ENCODE results near the gene TMEM151B.
"Not testable (repeated sequence)": the region's sequence is repeated elsewhere in the genome, so short reads cannot be mapped to it uniquely, and the experiment has no call there.

TMEM151B gene

DNA sequence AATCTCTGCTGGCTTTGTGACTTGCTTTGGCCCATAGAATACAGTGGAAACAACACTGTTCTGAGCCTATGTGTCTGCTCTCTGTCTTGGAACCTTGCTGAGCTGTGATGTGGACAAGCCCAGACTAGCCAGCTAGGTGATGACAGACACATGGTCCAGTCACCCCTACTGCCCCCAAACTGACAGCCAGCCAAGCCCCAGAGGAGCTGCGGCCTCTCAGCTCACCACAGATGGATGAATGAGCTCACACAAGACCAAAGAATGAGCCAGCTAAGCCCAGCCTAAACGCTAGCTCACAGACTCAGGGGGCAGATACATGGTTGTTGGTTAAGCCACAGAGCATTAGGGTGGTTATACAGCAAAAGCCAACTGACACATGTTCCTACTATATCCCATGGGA is 38.8 kb downstream of the TMEM151B start:
- DNase-seq, result no peak

- no peak for DNase-seq
Observed at GRCh38 chr6:44309631-44310030, 39.4 kb downstream of the TMEM151B start.

DNA sequence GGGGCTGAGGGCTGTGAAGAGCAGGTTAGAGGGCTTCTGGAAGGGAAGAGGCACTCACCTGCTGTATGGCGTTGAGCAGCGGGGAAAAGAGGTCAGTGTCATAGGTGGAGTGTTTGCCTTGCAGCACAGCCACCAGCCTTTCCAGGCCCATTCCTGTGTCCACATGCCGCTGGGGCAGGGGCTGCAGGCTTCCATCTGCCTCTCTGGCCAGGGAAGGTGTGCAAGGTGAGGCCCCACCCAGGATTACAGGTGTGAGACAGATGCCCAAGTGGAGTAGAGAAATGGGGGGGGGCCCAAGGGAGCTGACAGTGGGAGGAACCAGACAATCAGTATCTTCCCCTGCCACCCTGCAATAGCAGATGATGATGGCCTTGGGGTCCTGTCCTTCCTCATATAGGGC is 40.0 kb downstream of the TMEM151B start:
- DNase-seq, result no peak

GRCh38 chr6:44311304-44311703 is 41.1 kb downstream of the TMEM151B start:
- DNase-seq, result no peak

- DNase-seq, result no peak
Observed at GRCh38 chr6:44311767-44312166, 41.5 kb downstream of the TMEM151B start.

DNA sequence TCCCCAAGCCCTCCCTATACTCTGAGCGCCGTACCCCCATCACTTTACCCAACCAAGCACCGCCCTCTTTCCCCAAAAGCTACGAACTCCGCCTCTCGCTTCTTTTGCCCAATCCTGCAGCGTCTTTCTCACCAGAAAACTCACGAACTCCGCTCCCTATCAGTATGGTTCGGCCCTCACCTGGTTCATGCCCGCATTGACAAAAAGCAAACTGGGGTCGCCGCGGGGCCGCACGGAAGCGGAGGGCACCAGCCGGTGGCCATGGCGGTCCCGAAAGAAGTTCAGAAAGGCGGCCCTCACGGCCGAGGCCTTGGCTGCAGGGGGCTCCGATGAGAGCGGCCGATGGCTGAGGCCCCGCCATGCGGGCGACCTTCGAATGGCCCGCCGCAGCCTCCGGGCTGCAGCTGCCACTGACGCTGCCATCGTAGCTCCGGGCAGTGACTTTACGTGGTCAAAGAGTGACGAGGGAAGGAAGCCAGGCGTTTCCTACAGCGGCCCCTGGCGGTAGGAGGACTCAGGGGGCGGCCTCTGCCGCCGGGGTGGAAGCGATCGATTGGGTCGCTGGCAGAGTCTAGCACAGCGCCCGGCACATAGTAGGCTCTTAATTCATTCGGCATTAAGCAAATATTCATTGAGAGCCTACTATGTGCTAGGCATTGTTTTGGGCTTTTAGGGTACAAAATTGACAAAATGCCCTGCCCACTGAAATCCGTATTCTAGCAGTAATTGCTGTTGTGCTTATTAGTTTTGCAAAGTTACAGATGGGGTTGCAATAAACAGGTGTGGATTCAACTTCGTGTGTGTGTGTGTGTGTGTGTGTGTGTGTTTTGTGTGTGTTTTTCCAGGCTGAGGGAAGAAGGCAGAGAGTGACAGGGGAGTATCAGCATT is 42.9 kb downstream of the TMEM151B start, which contains the start of gene AARS2:
Gene AARS2, minus strand, starts transcription at position 447 of the 888 bp plus-strand sequence. Its CDS starts 24 bp downstream, at position 423.
- peak; percentile 86 for DNase-seq

DNA sequence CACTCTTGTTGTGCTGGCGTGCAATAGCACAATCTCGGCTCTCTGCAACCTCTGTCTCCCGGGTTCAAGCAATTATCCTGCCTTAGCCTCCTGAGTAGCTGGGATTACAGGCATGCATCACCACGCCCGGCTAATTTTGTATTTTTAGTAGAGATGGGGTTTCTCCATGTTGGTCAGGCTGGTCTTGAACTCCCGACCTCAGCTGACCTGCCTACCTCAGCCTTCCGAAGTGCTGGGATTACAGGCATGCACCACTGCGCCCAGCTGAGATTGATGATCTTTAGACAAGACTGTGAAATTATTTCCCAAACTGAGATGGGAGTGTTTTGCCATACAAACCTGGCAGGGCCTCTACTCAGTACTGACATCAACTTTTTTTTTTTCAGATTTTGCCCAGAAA is 44.4 kb downstream of the TMEM151B start:
- DNase-seq, result not testable (repeated sequence)

GRCh38 chr6:44315516-44315915 is 45.3 kb downstream of the TMEM151B start:
- no peak for DNase-seq

- no peak for DNase-seq
Observed at GRCh38 chr6:44315951-44316350, 45.7 kb downstream of the TMEM151B start.

DNA sequence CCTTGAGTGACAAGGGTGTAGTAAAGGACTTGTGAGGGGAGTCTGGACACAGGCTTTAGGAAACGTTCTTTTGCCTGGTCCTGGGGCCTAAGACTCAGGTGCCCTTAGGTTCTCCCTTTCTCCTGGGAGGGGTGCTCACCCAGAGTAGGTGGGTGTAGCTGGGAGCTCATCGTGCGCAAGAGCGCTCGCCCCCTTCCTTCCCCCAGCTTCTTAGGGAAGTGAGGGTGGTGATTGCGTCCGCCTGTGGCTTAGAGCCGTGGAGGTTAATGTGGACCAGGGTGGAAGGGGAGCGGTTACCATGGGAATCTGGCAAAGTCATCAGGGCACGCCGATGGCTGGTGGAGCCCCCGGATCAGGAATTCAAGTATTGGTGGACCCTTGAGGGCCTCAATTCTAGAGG is 46.2 kb downstream of the TMEM151B start:
- DNase-seq, result no peak

GRCh38 chr6:44317136-44317631 is 46.9 kb downstream of the TMEM151B start:
- DNase-seq, result not testable (repeated sequence)

- no peak for DNase-seq
Observed at GRCh38 chr6:44321210-44321609, 51.0 kb downstream of the TMEM151B start.

- DNase-seq, result no peak
Observed at GRCh38 chr6:44327096-44327495, 56.8 kb downstream of the TMEM151B start.

DNA sequence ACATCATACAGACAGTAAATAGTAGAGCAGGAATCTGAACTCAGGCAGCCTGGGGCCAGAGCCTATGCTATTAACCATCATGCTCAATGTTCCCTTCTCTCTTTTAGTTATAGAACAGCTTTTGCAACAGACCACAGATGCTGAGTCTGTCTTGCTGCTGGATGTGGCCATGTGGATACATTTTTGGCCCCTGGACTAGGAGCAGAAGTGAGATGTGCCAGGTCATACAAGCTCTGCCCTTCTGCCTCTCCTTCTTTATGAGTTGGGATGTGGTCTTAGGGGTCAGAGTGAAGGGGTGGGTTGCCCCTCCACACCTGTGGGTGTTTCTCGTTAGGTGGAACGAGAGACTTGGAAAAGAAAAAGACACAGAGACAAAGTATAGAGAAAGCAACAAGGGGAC is 57.5 kb downstream of the TMEM151B start:
- no peak for DNase-seq

GRCh38 chr6:44328203-44328602 is 58.0 kb downstream of the TMEM151B start:
- not testable (repeated sequence) for DNase-seq

DNA sequence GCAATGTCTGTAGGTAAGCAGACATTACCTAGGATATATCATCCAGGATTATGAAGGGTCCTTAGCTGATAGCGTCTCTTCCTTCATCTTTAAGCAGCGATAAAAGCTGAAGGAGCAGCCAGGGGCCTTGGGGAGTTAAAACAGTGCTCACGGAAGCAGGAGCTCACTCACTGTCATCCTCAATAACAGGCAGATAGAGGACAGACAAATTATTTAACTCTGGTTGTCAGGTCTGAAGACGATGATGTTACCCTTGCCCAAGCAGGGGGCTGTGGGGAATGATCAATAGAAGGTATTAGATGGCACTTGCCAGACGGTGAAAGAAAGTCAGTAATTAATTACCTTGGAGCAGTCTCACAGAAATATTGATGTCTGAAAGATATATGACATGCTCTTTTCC is 59.6 kb downstream of the TMEM151B start:
- DNase-seq, result no peak

DNA sequence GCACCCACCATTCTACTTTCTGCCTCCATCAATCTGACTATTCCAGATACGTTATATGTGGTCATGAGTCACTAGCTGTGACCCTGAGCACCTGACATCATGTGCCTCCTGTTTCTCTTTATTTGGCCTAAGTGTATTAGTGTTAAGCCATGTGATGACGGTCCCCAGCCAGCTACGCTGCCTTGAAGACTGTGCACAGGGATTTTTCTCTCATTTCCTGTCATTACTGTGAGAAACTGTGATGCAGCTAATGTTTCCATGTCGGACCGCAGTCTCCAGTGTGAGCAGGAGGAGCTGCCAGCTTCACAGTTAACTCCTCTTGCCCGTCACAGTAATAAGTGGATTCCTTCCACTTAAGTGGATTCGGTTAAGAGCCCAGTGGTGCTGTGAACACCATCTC is 62.3 kb downstream of the TMEM151B start:
- DNase-seq, result no peak

DNA sequence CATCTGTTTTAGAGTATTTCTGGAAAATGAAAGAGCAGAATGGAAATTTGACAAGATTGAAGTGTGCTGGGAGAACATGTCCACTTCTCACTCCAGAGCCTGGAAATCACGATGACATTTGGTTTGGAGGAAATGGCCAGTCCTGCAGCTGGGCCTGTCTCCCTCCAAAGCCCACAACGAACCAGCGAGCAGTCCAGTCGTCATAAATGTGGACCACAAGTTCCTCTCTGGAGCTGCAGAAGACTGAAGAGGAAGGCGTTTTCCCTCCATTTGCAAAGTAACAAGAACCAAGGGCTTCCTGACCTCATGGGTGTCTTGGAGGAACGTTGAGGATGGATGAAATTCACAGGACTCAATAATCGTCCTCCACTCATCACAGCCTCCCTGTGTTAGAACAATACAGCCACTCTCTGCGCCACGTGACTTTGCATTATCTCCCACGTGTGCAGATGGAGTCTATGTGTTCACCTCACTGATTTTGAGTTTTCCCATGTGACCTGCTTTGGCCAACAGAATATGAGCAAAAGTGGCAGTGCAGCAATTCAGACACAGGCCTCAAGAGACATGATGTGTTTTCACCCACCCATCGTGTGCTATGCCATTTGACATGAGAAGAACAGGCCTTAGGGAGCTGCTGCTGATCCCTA is 63.1 kb downstream of the TMEM151B start:
- no peak for DNase-seq

DNA sequence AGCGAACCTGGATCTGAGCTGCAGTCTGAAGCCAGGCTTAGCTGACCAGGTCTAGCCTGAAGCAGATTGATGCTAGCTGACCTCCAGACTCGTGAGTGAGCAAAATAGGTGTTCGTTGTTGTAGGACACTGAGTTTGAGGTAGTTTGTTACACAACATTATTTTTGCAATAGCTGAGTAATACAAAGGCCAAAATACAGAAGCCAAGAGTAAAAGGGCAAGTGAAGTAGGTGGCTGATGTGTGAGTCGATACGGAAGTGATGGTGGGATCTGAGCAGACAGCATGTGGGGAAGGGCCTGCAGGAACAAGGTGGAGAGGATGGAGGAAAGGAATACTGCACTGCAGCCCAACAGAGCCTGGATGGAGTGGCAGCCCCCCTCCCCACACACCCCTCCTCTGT is 63.7 kb downstream of the TMEM151B start:
- DNase-seq, result no peak

DNA sequence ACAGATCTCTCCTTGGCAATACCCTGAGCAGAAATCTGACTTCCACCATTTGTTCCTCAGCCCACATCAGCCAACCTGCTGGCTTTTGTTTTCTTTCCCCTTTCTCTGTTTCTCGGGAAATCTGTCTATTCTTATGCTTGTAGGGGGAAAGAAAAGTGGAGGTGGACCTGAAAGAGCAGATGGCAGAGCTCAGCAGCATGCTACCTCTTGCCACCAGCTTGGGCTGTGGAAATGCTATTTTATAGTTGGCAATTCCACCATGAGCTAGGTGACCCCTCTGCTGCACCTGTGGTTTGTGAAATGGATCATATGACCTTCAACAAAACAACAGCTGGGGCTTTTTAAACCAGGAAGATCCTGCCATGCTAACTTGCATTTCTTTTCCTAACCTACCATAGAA is 65.4 kb downstream of the TMEM151B start:
- DNase-seq, result no peak

- DNase-seq, result peak; percentile 46
Observed at GRCh38 chr6:44338228-44339122, 68.2 kb downstream of the TMEM151B start.

DNA sequence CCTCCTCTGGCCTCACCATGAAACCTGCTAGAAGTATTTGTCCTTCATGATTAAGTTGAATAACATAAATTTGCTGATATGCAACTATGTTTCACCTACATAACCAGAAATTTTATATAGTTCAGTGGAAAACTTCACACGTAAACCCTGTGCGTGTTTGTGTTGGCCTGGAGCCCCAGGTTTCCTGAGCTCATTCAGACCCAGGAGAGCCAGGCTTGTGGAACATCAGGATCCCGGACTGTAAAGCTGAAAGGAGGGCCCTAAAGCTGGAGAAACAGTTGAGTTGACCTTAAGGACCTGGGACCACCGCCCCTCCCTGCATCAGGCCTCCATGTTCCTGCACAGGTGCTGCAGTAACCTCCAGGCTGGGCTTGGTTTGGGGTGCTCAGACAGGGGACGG is 69.1 kb downstream of the TMEM151B start:
- DNase-seq, result no peak
